Stimulated activated CD8-positive, alpha-beta memory T cell treated with anti-CD3 and anti-CD28 coated beads, Interleukin-15, amount 100 ng/mL, for 4 hours (primary cell): ENCODE data around the gene VPS13C.

ENCODE experiments used
- DNase-seq, 2 donors: peaks; one replicate each; pipeline ENCODE4 v3.0.0-alpha.2; 2020; ENCODE audit warnings: low read depth in 2 of 2

Gene VPS13C

GRCh38 chr15:61935493-61935892, 124.8 kb downstream of the VPS13C start:
- no peak for DNase-seq

DNA sequence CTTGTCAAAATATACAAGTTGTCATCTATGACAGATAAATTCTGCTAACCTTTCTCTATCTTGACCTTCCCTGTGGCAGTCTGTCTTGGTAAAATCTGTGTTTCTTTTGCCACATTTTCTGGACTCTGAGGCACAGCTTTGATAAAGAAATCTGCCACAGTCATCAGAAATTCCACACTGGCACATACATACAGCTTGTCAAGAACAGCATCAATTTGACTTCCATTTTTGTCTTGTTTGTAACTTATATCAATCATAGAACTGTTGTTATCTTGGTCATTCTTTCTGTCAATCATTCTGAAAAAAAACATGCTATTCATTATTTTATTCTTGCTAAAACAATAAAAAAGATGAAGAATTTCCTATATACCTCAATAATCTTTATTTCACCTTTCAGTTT, 130.8 kb downstream of the VPS13C start:
- no peak for DNase-seq

DNA sequence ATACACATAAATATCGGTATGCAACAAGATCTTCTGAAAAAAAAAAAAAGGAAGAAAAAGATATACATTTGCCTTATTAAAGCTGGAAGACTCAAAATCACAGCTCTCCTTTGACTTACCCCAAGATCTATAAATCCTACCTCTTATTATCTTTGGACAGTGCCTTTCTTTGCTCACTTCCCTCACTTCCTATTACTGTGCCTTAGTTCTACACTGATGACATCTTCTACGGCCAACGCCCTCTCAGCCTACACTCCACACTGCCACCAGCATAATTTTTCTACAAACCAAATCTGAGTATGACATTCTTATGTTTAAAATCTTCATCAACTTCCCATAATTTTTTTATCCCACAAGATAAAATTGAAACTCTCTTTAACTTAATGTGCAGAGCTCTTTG, 137.1 kb downstream of the VPS13C start:
- no peak for DNase-seq

- DNase-seq, result no peak
Observed at GRCh38 chr15:61921093-61921492, 139.2 kb downstream of the VPS13C start.

DNA sequence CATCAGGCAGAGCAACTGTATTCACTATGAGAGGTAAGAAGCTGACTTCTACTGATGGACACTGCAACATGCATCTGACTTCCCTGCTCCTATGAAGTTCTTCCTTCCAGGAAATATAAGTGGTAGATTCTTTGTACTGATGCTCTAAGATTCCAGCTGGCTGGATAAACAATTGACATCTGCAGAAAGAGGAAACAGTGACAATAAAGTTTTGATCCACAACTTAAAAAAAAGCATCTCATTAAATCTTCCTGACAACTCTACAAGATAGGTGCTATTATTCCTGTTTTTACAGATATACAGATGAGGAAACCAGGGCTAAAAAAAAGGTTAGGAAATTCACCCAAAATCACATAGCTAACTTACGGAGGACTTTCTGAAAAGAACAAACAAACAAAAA, 142.8 kb downstream of the VPS13C start:
- DNase-seq, result no peak

- DNase-seq, result no peak
Observed at GRCh38 chr15:61916104-61916503, 144.1 kb downstream of the VPS13C start.

DNA sequence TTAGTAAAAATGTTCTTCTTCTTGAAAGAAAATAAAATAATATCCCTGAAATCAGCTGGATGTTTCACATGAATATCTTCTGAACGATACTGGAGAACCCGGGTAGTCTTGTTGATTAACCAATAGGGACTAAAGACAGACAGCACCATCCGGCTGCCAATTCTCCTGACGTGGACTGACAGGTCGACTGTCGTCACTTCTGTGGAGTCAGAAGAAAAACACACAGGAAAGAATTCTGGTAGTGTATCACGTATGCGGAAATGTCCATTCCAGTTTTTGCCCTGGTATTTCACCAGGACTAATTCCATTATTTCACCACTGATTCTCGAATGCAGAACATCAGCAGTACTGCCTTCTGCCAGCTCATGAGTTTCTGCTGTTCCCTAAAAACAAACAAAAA, 144.6 kb downstream of the VPS13C start:
- no peak for DNase-seq

DNA sequence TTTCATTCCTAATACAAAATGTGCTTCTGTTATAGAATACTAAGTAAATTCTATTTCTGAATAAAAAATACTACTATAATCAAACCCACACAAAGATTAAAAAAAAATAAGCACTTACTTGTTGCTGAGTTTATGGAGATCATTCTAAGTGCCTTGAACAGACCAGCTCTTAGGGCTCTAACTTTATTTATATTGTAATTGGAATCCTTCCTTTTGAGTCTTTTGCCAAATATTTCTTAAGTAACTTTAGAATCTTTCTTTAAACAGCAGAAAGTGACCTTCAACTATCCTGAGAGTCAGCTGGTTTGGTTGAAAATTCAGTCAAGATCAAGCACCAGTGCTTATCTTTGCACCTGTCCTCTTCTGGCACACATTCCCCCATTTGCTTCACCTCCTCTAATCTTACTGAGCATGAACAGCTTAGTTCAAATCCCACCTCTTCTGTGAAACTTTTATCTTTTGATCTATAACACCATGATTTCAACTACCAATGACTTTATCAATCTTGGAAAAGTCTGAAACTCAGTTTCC, 149.3 kb downstream of the VPS13C start:
- no peak for DNase-seq

GRCh38 chr15:61908241-61908640, 152.0 kb downstream of the VPS13C start:
- DNase-seq, result no peak

DNA sequence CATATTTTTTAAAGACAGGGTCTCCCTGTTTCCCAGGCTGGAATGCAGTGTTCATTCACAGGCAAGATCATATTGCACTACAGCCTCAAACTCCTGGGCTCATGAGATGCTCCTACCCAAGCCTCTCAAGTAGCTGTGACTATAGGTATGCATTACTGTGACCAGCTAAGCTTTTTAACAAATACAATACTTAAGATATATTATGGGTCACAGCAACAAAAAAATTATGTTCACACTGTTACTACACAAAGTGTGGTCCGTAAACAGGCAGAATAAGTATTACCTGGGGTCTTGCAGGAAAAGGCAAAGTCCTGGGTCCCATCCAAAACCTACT, 152.5 kb downstream of the VPS13C start:
- no peak for DNase-seq

GRCh38 chr15:61906961-61907752, 153.1 kb downstream of the VPS13C start:
- DNase-seq, result no peak

DNA sequence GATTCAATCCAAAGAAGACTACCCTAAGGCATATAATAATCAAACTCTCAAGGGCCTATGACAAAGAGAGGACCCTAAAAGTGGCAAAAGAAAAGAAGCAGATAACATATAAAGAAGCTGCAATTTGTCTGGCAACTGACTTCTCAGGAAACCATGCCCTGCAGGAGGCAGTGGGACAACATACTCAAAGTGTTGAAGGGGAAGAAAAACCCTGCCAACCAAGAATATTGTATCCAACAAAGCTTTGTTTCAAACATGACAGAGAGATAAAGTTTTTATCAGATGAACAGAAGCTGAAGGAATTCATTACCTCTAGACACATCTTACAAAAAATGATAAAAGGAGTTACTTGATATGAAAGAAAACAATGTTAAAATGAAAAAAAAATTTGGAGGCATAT, 167.1 kb downstream of the VPS13C start:
- DNase-seq, result no peak

- no peak for DNase-seq
Observed at GRCh38 chr15:61892140-61892539, 168.1 kb downstream of the VPS13C start.

DNA sequence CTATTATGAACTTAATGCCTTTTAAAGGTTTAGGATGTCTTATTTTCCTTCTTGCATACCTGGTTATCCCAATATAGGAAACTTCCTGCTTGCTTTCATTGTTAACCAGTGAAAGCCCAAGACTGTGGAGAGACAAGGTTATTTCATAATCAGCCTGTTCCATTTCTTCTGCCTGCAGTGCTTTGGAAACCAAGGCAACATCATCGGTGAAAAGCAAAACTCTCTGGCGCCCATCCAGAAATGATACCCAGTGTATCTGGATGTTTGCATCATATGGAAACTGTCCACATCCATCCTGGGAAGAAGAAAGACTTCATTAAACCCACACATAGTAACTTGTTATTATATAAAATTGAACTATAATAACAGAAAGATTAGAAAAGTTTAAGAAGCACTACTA, 170.1 kb downstream of the VPS13C start:
- DNase-seq, result no peak

GRCh38 chr15:61889706-61890105, 170.5 kb downstream of the VPS13C start:
- DNase-seq, result no peak

GRCh38 chr15:61888074-61888780, 172.0 kb downstream of the VPS13C start:
- DNase-seq, result no peak

DNA sequence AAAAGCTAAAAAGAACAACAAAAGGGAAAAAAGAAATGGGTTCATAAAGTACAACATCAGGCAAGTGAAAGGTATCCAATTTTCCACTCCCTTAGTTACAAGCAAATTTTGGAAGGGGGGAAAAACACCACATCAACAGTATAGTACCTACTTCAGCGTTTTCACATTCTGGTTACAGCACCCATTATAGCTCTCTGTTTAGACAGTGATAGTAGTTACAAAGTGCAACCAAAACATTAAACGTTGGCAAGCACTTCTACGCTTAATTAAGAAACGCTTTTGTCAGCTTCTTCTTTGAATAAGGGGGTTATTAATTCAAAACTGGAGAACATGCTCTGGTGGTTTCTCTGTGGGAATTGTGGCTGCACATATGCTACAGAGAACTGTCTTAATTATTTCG, 180.2 kb downstream of the VPS13C start:
- no peak for DNase-seq

DNA sequence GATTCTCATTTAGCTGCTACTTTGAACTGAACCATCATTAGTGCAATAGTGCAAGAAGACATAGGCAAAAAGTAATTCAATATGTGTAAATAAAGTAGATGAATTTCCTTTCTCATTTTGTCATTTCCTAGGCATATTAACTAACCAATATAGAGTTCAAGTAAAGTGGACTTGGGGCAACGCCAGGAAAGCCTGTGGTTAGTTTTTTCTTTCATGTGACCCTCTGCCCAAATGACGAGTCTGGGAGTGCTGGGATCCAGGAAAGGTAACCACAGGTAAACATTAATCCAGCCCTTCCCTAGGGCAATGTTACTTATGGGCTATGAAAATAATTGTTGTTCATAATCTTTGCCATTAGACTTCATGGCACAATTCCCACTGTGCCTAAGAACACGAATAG, 181.0 kb downstream of the VPS13C start:
- no peak for DNase-seq

DNA sequence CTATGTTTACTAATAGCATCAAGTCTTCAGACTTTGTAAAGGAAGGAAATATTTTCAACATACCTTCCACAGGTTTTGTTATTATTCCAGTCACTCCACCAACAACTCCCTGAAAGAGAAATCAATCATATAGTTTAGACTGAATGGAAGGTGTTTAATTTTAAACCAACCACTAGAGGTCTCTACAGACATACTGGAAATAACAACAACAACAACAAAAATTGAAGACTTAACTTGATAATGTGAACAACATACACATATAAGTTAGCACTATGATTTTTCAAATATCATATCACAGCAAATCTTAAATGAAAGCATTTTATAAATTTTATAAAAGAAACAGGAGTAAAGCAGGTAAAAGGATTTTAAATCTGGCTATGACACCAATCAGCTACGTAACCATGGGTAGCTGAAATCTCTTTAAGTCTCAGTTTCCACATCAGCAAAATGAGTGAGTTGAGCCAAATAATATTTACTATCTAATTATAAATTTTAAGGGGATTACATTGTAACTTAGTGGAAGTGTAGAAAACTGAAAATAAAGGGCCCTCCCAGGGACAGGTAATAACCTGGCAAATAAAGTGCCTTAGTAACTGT, 188.2 kb downstream of the VPS13C start:
- no peak for DNase-seq

DNA sequence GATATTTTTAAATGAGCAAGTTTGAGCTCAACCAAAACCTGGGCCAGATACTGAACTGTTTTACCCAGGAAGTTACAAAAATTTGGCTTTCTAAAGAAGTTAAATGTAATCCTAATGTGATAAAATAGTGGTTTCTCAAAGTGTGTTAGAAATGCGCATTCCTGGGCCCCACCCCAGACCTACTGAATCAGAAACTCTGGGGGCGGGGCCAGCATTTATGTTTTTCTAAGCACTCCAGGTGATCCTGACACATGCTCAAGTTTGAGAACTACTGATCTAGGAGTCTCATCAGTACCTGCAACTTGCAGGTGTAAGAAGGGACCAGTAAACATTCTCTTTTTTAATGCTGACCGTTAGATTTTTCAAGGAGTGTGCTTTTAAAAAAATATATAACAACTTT, 190.6 kb downstream of the VPS13C start:
- DNase-seq, result no peak

GRCh38 chr15:61861962-61862361, 198.3 kb downstream of the VPS13C start:
- DNase-seq, result no peak

- no peak for DNase-seq
Observed at GRCh38 chr15:61857169-61857829, 202.9 kb downstream of the VPS13C start.
